GM23338 (cell line): ENCODE results near the gene TFF2. TPM values are rescaled to one million over a fixed set of nuclear protein-coding genes. Genes with fewer than 3 reads are reported as not detected.

Experiments
- ATAC-seq: fragments of 200-7000 bp; cut with Tn5 transposase; 3 replicates; pipeline ENCODE4 v1.9.1; 2020
- DNase-seq: peaks from one replicate; pipeline ENCODE4 v3.0.0-alpha.2; 2015; ENCODE audit warnings: low spot score
- H2AFZ ChIP-seq: fragments of 200-600 bp; sonication (generic); 2 replicates; pipeline ENCODE4 v1.8.0; 2016; ENCODE audit warnings: antibody characterized with exemption, mild to moderate bottlenecking, moderate library complexity
- H3F3A ChIP-seq: fragments of 200-600 bp; sonication (generic); replicated peaks from 2 replicates; pipeline ENCODE4 v1.8.0; 2017; ENCODE audit warnings: antibody characterized with exemption, mixed run types, low read depth
- H3K27ac ChIP-seq: fragments of 200-600 bp; sonication (generic); 2 replicates; pipeline ENCODE4 v1.6.1; 2016; ENCODE audit warnings: low read depth
- H3K27me3 ChIP-seq: fragments of 200-600 bp; sonication (generic); 2 replicates; pipeline ENCODE4 v1.8.0; 2016; ENCODE audit warnings: mild to moderate bottlenecking, mixed run types, moderate library complexity; ENCODE audit not compliant: insufficient read depth
- H3K36me3 ChIP-seq: fragments of 200-600 bp; sonication (generic); 2 replicates; pipeline ENCODE4 v1.8.0; 2016; ENCODE audit warnings: mild to moderate bottlenecking; ENCODE audit not compliant: insufficient read depth
- H3K4me1 ChIP-seq: fragments of 200-600 bp; sonication (generic); 2 replicates; pipeline ENCODE4 v1.8.0; 2016; ENCODE audit warnings: mild to moderate bottlenecking, moderate library complexity; ENCODE audit not compliant: insufficient read depth
- H3K4me2 ChIP-seq: fragments of 200-600 bp; sonication (generic); 2 replicates; pipeline ENCODE4 v1.7.1; 2017; ENCODE audit warnings: mixed run types
- H3K4me3 ChIP-seq: fragments of 200-600 bp; sonication (generic); 2 replicates; pipeline ENCODE4 v1.6.1; 2016; ENCODE audit warnings: mixed run types
- H3K79me2 ChIP-seq: fragments of 200-600 bp; sonication (generic); replicated peaks from 2 replicates; pipeline ENCODE4 v1.8.0; 2017; ENCODE audit warnings: mild to moderate bottlenecking; ENCODE audit not compliant: insufficient read depth
- H3K9me2 ChIP-seq: fragments of 200-600 bp; sonication (generic); 2 replicates; pipeline ENCODE4 v1.8.0; 2017; ENCODE audit not compliant: insufficient read depth
- H4K20me1 ChIP-seq: fragments of 200-600 bp; sonication (generic); replicated peaks from 2 replicates; pipeline ENCODE4 v1.8.0; 2017; ENCODE audit warnings: mild to moderate bottlenecking; ENCODE audit not compliant: insufficient read depth
- H3K27ac Mint-ChIP-seq: 2 replicates; pipeline ENCODE4 v1.8.0; 2020; ENCODE audit warnings: inconsistent platforms, mild to moderate bottlenecking, moderate library complexity, mixed read lengths
- H3K27me3 Mint-ChIP-seq: 3 replicates; pipeline ENCODE4 v1.8.0; 2022; ENCODE audit warnings: low read depth, mild to moderate bottlenecking, moderate library complexity, mixed read lengths, inconsistent platforms; ENCODE audit not compliant: insufficient read depth, poor library complexity
- H3K36me3 Mint-ChIP-seq: 3 replicates; pipeline ENCODE4 v1.8.0; 2021; ENCODE audit warnings: low read depth, mild to moderate bottlenecking, inconsistent platforms, moderate library complexity, mixed read lengths
- H3K4me1 Mint-ChIP-seq: 3 replicates; pipeline ENCODE4 v1.8.0; 2020; ENCODE audit warnings: mild to moderate bottlenecking, inconsistent platforms, mixed read lengths
- H3K4me3 Mint-ChIP-seq: 3 replicates; pipeline ENCODE4 v1.8.0; 2021; ENCODE audit warnings: moderate library complexity, mild to moderate bottlenecking, inconsistent platforms, mixed read lengths
- H3K9me3 Mint-ChIP-seq: 3 replicates; pipeline ENCODE4 v1.8.0; 2020; ENCODE audit warnings: moderate library complexity, mild to moderate bottlenecking, inconsistent platforms, mixed read lengths
- CREB1 ChIP-seq: fragments of 250-450 bp; sonication (Bioruptor Pico); IDR thresholded peaks from 2 replicates; pipeline ENCODE4 v1.5.0; 2020; ENCODE audit warnings: low read depth, mild to moderate bottlenecking, moderate library complexity
- CTCF ChIP-seq, 2 experiments: fragments of 200-600 bp in 1 of 2; sonication (generic) in 1 of 2; conservative IDR thresholded peaks; 2 replicates each; pipeline versions ENCODE4 v1.5.1 to v1.6.1; 2016 to 2017; ENCODE audit warnings: antibody characterized with exemption in 2 of 2, low read depth in 2 of 2, mild to moderate bottlenecking in 2 of 2, moderate library complexity in 1 of 2
- ETS1 ChIP-seq: IDR thresholded peaks from 2 replicates; pipeline ENCODE4 v1.6.1; 2016; ENCODE audit warnings: antibody characterized with exemption
- EZH2 ChIP-seq: fragments of 200-600 bp; sonication (generic); IDR thresholded peaks from one replicate; pipeline ENCODE4 v1.8.0; 2017; ENCODE audit warnings: antibody characterized with exemption, mild to moderate bottlenecking, low read depth; ENCODE audit not compliant: unreplicated experiment
- JUNB ChIP-seq: IDR thresholded peaks from one replicate; pipeline ENCODE4 v1.6.1; 2016; ENCODE audit warnings: antibody characterized with exemption; ENCODE audit not compliant: unreplicated experiment
- NANOG ChIP-seq: IDR thresholded peaks from 2 replicates; pipeline ENCODE4 v1.6.1; 2016; ENCODE audit warnings: antibody characterized with exemption, borderline replicate concordance
- STAT1 ChIP-seq: IDR thresholded peaks from one replicate; pipeline ENCODE4 v1.6.1; 2016; ENCODE audit warnings: antibody characterized with exemption; ENCODE audit not compliant: unreplicated experiment
- ZNF114 ChIP-seq: fragments of 250-450 bp; sonication (Bioruptor Pico); IDR thresholded peaks from 2 replicates; pipeline ENCODE4 v1.5.0; 2020; ENCODE audit warnings: mild to moderate bottlenecking, moderate library complexity
- ZNF462 ChIP-seq: fragments of 250-450 bp; sonication (Bioruptor Pico); IDR thresholded peaks from 2 replicates; pipeline ENCODE4 v1.5.0; 2020; ENCODE audit warnings: mild to moderate bottlenecking, moderate library complexity
- polyA plus RNA-seq: library from polyadenylated mRNA; unstranded; fragments of >200 nt; fragmentation: Nextera tagmentation; extraction: Ambion mirVana; gene quantifications from 2 replicates; pipeline ENCODE4 v1.2.1, GENCODE V29; 2016
- total RNA-seq: library from RNA; depleted of rRNA; stranded (reverse); fragments of >200 nt; shearing (Covaris generic); gene quantifications from 2 replicates; pipeline ENCODE4 v1.2.3, GENCODE V29; 2014

Gene TFF2
- total and polyA plus RNA-seq, 2 experiments from 2014 or later = not detected

GRCh38 chr21:42365770-42366169 lies 15.0 kb upstream of the TFF2 start (continued):
- no peak for TF ChIP-seq CTCF (conservative IDR thresholded peaks at IDR 0.05; ENCODE audit: low read depth in 2 of 2)
- TF ChIP-seq ETS1 = no peak

GRCh38 chr21:42364304-42364865 lies 13.6 kb upstream of the TFF2 start:
- Mint-ChIP-seq H3K4me3 (no peak overlapping the region), H3K36me3 (peaks cover 6% of the 10 kb centered on the region), H3K27ac (no peak overlapping the region), H3K27me3 (peaks cover 7% of the 10 kb centered on the region), H3K9me3 (peaks cover 10% of the 10 kb centered on the region), H3K4me1 (peaks cover 9% of the 10 kb centered on the region)
- Histone ChIP-seq H3K27ac (no peak overlapping the region), H3F3A (no peaks in the 10 kb centered on the region), H3K4me3 (no peak overlapping the region), H3K79me2 (no peaks in the 10 kb centered on the region), H3K4me2 (no peak overlapping the region), H4K20me1 (no peaks in the 10 kb centered on the region), H3K9me2 (no peaks in the 10 kb centered on the region), H3K4me1 (no peaks in the 10 kb centered on the region), H3K27me3 (no peaks in the 10 kb centered on the region), H3K36me3 (no peaks in the 10 kb centered on the region), H2AFZ (no peak overlapping the region)
- ATAC-seq (no peak), DNase-seq (no peak)
- TF ChIP-seq NANOG (no peak), STAT1 (no peak), CTCF (conservative IDR thresholded peaks at IDR 0.05; ENCODE audit: low read depth in 2 of 2) (no peak), JUNB (no peak), CREB1 (CRISPR knock-in tag) (no peak), EZH2 (no peak), ZNF462 (CRISPR knock-in tag) (no peak), ETS1 (no peak), ZNF114 (CRISPR knock-in tag) (no peak)
